Measurements from ENCODE around the gene C18orf63.
"Not testable (repeated sequence)": the region's sequence is repeated elsewhere in the genome, so short reads cannot be mapped to it uniquely, and the experiment has no call there.

The C18orf63 gene

DNA sequence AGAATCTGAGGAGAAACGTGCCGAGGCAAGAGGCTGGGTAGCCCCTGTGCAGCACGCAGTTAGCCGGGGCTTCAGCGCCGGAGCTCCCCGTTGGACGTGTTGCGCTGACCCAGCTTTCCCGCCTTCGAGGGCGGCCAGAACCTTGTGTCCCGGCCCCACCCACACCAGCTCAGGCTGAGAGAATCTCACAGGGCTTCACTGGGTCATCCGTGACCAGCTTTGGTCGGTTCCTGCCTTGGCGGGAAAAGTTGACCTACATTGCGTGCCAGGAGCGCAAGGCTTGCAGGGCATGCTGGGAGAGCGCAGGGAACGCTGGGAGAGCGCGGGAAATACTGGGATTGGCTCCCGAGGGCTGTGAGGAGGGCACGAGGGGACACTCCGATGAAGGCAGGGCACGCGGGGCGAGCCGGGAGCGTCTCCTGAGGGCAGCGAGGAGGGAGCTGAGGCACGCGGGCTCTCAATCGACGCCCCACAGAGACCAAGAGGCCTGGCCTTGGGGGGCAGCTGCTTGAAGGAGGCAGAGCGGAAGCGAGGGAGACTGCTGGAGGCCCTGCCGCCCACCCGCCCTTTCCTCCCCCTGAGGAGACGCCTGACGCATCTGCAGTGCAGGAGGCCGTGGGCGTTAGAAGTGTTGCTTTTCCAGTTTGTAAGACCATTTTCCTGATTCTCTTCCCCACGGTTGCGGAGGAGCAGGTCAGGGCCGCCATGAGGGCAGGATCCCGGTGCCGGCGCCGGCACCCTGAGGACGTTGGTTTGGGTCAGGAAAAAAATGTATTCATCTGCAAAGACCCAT is at the start of gene C18orf63:
TSS of gene C18orf63 (plus strand) at position 376 of the 793 bp plus-strand sequence. CDS start 2,027 bp downstream, outside the sequence.
- no peak for DNase-seq (ENCODE audit: low spot score)

GRCh38 chr18:74266161-74266560 is 49.5 kb upstream of the C18orf63 start:
- DNase-seq (ENCODE audit: low spot score) = no peak

DNA sequence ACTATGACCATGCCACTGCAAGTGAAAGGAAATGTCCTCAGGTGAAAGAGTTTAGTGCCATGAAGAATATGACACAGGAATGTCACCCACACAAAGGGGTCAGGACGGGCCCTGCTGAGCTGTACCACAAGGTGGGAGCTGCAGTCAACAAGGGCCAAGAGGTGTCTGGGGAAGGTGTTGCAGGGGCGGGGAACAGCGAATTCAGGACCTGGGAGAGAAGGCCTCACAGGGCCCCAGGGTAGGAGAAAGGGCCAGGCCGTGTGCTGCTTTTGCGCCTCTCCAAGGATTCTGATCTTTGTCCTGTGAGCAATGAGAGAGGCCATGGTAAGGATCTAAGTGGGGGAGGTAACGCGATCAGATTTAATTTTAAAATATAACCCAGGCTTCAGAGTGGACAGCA is 47.5 kb upstream of the C18orf63 start:
- DNase-seq (ENCODE audit: low spot score) = no peak

DNA sequence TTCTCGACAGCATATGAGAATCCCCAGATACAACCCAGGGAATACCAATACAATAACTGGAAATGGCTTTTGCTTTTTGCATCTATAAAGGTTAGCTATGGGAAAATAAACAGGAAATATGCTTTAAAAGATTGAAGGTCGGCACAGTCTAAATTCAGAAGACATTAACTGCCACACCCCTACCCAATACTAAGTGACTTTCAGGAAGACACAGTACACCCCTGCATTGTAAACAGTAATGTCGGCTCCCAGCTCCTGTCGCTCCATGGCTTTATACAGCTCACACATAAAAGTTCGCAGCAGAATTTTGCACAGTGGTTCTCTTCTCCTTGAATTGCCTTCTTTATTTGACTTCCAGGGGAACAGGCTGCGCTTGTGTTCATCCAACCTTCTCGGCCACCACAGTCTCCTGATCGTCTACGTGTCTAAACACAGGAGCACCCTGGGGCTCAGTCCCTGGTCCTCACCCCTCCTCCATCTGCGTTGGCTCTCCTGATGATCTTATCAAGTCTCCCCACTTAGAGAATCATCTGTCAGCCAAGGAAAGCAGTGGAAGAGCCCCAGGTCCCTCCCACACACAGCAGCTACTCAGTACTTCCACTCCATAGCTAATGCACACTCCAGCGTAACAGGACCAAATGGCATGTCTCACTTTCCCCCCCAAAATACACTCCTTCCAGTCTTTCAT is 46.6 kb upstream of the C18orf63 start:
- no peak for DNase-seq (ENCODE audit: low spot score)

DNA sequence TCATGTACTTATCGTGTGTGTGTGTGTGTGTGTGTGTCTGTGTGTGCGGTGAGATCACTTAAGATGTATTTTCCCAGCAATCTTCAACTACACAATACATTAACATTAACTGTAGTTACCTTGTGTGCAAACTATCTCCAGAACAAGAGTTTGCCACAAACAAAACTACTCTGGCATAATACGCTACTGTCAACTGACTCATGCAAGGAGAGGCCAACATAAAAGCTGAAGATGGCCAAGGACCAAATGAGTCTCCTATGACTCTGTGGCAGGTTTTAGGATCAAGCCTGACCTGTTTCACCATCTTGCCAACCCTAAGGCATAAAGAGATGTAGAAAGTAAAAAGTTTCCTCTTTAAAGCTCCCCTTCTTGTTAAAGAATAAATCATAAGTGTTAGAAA is 44.0 kb upstream of the C18orf63 start:
- no peak for DNase-seq (ENCODE audit: low spot score)

DNA sequence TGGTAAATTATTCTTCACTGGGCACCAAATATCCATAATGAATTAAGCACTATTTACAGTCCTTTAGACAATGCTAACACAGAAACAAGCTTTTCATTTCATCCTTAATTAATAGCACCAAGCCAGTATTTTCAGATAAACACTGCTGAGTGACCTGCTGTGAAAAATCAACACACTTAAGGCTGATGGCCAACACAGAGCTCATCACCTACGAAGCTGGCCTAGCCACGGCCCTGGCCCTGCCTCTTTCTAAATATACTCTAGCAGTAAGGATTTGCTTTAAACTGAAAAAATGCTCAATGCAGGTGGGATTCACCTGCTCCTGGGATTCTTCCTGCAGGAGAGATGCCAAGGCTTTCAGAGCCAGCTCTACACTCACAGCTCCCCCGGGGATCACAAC is 42.2 kb upstream of the C18orf63 start:
- DNase-seq (ENCODE audit: low spot score) = no peak

DNA sequence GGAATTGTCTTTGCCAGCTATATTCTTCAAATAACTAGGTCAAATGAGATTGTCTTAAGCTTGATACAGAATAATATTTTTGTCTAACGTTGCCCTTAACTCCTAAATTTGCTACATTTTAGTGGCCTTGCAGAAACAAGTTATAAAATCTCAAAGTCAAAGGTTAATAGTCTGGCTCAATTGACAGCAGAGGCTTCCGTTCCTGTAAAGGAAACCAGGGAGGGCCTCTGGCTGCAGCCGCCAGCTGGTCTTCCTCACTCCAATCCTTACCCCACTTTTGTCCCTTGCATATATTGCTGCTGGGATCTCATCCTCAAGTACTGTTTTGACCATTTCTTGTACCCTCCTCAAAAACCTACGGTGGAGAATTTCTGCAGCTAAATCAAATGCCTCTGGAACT is 40.9 kb upstream of the C18orf63 start:
- DNase-seq (ENCODE audit: low spot score) = no peak

- DNase-seq (ENCODE audit: low spot score) = no peak
Observed at GRCh38 chr18:74275736-74276135, 39.9 kb upstream of the C18orf63 start.

- DNase-seq (ENCODE audit: low spot score) = no peak
Observed at GRCh38 chr18:74276609-74277008, 39.0 kb upstream of the C18orf63 start.

DNA sequence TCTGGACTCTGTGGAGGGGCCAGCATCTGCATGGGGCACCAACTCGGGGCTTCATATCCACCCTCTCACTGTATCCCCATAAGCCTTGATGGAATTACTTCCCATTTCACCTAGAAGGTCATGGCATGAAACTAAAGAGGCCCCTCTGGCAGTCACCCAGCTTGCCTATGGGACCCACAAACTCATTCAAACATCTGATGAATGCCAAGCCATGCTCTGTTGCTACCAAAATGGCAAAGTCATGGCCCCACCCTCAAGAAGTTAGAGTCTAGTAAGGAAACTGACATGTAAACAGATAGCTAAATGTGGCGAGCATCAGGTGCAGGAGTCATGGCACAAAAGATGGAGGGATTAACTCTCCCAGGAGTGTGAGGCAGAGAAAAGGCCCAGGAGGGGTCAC is 38.3 kb upstream of the C18orf63 start:
- peak; percentile 88 for DNase-seq (ENCODE audit: low spot score)

GRCh38 chr18:74278058-74278457 is 37.6 kb upstream of the C18orf63 start:
- peak; percentile 20 for DNase-seq (ENCODE audit: low spot score)

- peak; percentile 12 for DNase-seq (ENCODE audit: low spot score)
Observed at GRCh38 chr18:74278983-74279382, 36.7 kb upstream of the C18orf63 start.

DNA sequence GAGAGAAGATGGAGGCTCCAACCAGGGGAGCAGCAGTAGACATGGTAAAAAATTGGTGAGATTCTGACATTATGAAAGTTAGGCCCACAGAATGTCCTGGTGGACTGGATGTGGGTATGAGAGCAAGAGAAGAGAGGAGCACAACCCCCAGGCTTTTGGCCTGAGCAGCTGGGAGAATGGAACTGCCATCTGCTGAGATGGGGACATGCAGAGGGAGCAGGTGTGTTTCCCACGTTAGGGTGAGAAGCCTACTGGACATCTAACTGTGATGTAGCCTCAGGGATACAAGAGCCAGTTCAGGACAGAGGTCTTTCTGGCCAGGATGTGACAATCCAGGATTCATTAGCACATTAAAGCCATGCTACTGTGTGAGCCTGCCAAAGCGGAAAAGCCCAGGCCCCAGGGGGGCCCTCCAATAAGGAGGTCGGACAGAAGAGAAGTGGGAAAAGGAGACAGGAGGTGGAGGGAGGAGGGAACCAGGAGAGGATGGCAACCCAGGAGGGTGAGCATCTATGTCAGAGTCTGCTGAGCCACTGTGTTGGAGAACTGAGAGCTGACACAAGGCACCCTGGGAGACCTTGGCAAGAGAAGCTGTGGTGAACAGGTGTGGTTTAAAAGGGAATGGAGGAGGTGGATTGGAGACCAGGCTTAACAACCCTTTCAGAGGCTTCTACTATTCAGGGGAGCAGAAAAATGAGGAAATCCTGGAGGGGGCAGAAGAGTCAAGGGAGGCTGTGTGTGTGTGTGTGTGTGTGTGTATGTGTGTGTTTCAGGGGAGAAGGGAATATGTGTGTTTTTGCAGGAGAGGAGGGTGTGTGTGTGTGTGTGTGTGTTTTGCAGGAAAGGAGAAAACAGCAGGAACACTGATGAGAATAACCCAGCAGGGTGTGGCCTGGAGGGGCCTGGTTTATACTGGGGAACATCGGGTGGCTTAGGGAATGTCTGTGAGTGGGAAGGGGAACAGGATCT is 34.3 kb upstream of the C18orf63 start:
- no peak for DNase-seq (ENCODE audit: low spot score)

DNA sequence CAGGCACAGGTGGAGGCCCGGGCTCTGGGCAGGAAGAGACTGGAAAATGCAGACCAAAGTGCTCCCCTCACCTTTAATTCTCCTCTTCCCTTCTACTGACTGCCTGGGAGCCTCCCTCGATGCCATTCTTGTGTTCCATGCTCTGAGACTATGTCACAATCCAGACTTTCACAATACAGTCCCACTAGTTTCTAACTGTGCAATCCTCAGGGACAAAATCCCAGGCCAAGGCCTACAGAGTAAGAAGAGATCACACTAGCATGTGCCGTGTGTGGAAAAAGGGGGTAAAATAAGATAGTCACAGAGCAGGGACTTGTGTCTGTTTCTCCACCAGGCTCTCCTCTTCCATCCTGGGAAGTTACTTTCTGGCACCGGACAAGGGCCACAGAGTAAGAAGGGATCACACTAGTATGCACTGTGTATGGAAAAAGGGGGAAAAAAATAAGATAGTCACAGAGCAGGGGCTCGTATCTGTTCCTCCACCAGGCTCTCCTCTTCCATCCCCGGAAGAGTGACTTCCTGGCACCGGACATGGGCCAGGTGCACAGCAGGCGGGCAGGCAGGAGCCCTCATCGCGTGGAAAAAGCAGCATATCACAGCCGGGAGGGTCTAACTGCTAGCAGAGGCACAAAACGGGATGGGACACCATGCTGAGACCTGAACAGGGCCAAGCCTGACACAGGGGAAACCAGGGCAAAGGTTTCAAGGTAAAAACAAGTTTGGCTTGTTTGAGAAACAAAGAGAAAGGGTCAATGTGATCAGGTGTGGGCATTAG is 33.5 kb upstream of the C18orf63 start:
- no peak for DNase-seq (ENCODE audit: low spot score)

DNA sequence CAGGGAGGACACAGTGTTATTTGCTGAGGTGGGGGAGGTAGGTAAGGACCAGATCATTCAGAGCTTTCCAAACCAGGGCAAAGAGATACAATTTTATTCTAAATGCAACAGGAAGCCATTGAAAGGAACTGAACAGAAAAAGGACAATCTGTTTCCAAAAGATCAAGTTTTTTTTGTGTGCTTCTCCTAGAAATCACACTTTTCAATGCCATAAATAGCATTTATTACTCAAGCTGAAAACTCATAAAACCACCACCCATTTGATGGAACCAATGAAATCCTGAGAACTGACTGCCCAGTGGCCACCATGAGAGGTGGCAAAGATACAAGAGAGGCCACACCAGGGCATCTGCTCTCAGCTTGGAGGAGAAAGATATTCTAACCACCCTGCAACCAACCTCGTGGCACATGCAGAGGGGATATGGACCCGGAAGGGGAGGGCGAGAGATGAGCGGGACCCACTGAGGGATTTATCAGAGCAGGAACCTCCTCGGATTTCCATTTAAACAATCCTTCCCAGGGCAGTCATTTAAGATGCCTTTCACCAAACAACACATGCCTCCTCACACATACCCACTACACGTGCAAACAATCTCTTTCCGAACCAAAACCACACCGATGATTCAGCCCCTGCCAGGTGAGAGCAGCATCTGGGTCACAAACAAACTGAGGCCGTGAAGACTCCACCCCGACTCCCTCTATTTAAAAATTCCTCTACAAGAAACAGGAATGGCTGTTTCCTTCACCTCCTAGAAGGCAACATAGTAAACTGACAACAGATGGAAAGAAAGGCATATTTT is 32.7 kb upstream of the C18orf63 start:
- DNase-seq (ENCODE audit: low spot score) = no peak

DNA sequence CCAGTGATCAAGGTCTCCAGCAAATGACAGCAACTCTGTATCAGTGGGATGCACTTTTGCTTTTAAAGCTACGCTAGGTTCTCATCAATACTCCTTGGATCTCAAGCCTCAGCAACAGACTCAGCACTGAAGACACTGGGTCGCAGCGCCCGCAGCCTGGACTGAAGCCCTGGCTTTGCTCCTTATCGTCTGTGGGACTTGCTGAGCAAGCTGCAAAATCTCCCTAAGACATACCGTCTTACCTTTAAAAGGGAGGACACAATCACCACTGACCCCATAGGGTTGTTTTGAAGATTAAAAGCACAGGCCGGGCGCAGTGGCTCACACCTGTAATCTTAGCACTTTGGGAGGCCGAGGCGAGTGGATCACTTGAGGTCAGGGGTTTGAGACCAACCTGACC is 32.0 kb upstream of the C18orf63 start:
- DNase-seq (ENCODE audit: low spot score) = no peak

DNA sequence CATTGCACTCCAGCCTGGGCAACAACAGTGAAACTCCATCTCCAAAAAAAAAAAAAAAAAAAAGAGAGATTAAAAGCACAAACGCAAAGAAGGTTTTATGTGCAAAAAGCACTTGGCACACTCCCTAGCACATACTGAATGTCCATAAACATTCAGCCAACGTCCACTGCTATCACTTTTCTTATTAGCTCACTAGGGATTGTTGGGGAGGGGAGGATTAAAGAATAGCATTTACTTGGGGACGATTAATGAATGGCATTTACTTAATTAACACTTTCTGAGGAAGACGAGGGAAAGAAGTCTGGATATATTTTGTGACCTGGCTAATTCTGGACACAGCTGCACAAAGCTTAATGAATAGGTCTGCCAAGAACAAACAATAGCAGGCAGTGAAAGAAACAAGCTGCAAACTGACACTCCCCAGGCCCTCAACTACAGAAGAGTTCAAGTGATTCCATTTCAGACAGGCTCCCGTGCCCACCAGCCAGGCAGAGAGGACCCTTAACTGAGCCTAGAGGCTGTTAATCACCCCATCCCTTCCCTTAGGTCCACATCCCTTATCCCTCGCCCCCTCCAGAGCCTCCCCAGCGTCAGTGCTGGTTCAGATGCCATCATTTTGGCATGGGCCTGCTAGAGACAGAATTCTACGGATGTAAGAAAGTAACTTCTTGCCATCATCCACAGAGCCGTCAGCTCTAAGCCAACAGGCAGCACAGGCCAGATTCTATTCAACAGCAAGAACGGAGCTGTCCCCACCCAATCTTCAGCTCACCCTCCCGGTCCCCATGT is 31.3 kb upstream of the C18orf63 start:
- no peak for DNase-seq (ENCODE audit: low spot score)

DNA sequence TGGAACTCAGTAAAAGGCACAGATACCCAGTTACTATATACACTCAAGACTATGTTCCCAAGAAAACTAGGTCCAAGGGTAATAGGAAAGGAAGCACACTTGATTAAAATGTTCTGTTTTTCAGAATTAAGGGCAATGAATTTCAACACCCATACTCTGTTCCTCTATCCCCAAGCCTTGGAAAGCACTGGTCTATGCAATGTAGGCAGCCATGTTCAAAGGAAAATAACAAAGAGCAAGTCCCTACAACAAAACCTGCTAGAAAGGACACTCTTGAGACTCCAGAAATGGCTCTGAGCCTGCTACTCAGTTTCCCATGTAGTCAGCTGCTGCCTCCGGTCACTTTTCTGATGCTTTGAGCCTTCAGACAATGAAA is 30.7 kb upstream of the C18orf63 start:
- DNase-seq (ENCODE audit: low spot score) = no peak

GRCh38 chr18:74285583-74285982 is 30.1 kb upstream of the C18orf63 start:
- not testable (repeated sequence) for DNase-seq (ENCODE audit: low spot score)

All from hematopoietic multipotent progenitor cell treated with erythropoietin and hydrocortisone succinate and interleukin-3 and kit ligand, for 17 days (in vitro differentiated cells).